HepG2 (cell line): Measurements from ENCODE around the gene PSMD12. TPM values are rescaled to one million over a fixed set of nuclear protein-coding genes. Genes with fewer than 3 reads are reported as not detected.
A peak's percentile ranks its signal among the peaks of the same experiment; 100 is the strongest.

Experiments used
- BHLHE40 ChIP-seq: IDR thresholded peaks from 2 replicates; pipeline ENCODE4 v1.6.1; 2011; ENCODE audit warnings: low read length, improper control_type of control experiment
- EED ChIP-seq: sonication (generic); formaldehyde crosslinking; IDR thresholded peaks from 2 replicates; pipeline ENCODE4 v1.5.0; 2020; ENCODE audit warnings: mild to moderate bottlenecking, missing genetic modification reagents
- HOXD1 ChIP-seq: sonication (generic); formaldehyde crosslinking; IDR thresholded peaks from 2 replicates; pipeline ENCODE4 v1.5.0; 2020; ENCODE audit warnings: missing genetic modification reagents
- NFIC ChIP-seq: IDR thresholded peaks from 2 replicates; pipeline ENCODE4 v1.6.1; 2012; ENCODE audit warnings: mild to moderate bottlenecking, low read length, inconsistent platforms
- PATZ1 ChIP-seq: sonication (generic); formaldehyde crosslinking; IDR thresholded peaks from 2 replicates; pipeline ENCODE4 v1.4.0; 2020; ENCODE audit warnings: missing genetic modification reagents
- PHF5A ChIP-seq: IDR thresholded peaks from one replicate; pipeline ENCODE4 v1.6.1; 2018; ENCODE audit warnings: low read depth, missing genetic modification reagents; ENCODE audit not compliant: unreplicated experiment
- PHF8 ChIP-seq: sonication (generic); formaldehyde crosslinking; IDR thresholded peaks from 2 replicates; pipeline ENCODE4 v1.5.0; 2020; ENCODE audit warnings: missing genetic modification reagents
- RARG ChIP-seq: sonication (generic); formaldehyde crosslinking; IDR thresholded peaks from 2 replicates; pipeline ENCODE4 v1.4.0; 2020; ENCODE audit warnings: low read depth, mild to moderate bottlenecking, missing genetic modification reagents
- TARDBP ChIP-seq: sonication (generic); formaldehyde crosslinking; IDR thresholded peaks from 2 replicates; pipeline ENCODE4 v1.8.0; 2022; ENCODE audit warnings: mild to moderate bottlenecking, missing genetic modification reagents
- ZBTB26 ChIP-seq: IDR thresholded peaks from 2 replicates; pipeline ENCODE4 v1.6.1; 2016; ENCODE audit warnings: missing compliant biosample characterization, missing genetic modification reagents, borderline replicate concordance
- ZNF10 ChIP-seq: sonication (generic); formaldehyde crosslinking; IDR thresholded peaks from 2 replicates; pipeline ENCODE4 v1.4.0; 2020; ENCODE audit warnings: mild to moderate bottlenecking, low read depth, missing genetic modification reagents, borderline replicate concordance
- ZNF350 ChIP-seq: sonication (generic); formaldehyde crosslinking; IDR thresholded peaks from 2 replicates; pipeline ENCODE4 v1.4.0; 2020; ENCODE audit warnings: mild to moderate bottlenecking, low read depth, missing genetic modification reagents, borderline replicate concordance
- ZNF710 ChIP-seq: sonication (generic); formaldehyde crosslinking; IDR thresholded peaks from 2 replicates; pipeline ENCODE4 v1.5.0; 2020; ENCODE audit warnings: mild to moderate bottlenecking, missing genetic modification reagents, borderline replicate concordance
- ZSCAN29 ChIP-seq: sonication (generic); formaldehyde crosslinking; conservative IDR thresholded peaks from 2 replicates; pipeline ENCODE4 v1.4.0; 2020; ENCODE audit warnings: mild to moderate bottlenecking, missing genetic modification reagents
- polyA plus RNA-seq, 8 experiments: library from polyadenylated mRNA; depleted of rRNA in 3 of 8; stranded (reverse) in 7 of 8; unstranded in 1 of 8; fragments of >200 nt; fragmentation: Illumina TruSeq in 4 of 8; extraction: Trizol in 4 of 8; gene quantifications; 2 replicates each; pipeline versions ENCODE4 v1.2.1 to v1.2.3, GENCODE V29; 2011 to 2016; ENCODE audit warnings: low read depth in 4 of 8, missing spikeins in 1 of 8, mixed read lengths in 1 of 8; ENCODE audit not compliant: insufficient read depth in 1 of 8
- total RNA-seq, 5 experiments: library from RNA; depleted of rRNA; stranded (reverse); fragments of >200 nt; fragmentation: Illumina TruSeq; extraction: Trizol; gene quantifications; 2 replicates each; pipeline ENCODE4 v1.2.3, GENCODE V29; 2016; ENCODE audit warnings: low read depth in 1 of 5
- TF ChIP-seq, protein P1 (sequence below): sonication (generic); formaldehyde crosslinking; IDR thresholded peaks from 2 replicates; pipeline ENCODE4 v1.5.0; 2020; ENCODE audit warnings: missing genetic modification reagents
- TF ChIP-seq, protein P2 (sequence below), 2 experiments: sonication (generic) in 1 of 2; formaldehyde crosslinking in 1 of 2; IDR thresholded peaks; 2 replicates each; pipeline versions ENCODE4 v1.4.0 to v1.6.1; 2016 to 2020; ENCODE audit warnings: borderline replicate concordance in 1 of 2, low read depth in 1 of 2, mild to moderate bottlenecking in 1 of 2, missing genetic modification reagents in 1 of 2

Gene PSMD12
- total and polyA plus RNA-seq, 2 of the 13 experiments (the other 11 are each of a cell fraction or from before 2014, with no cell fraction given), result 27.4 to 71.7 TPM

GRCh38 chr17:67374329-67375053 is 8.1 kb upstream of the PSMD12 start (continued):
- TF ChIP-seq ZBTB26 (CRISPR knock-in tag) (0 out of 2 replicates have a peak, but pooled peaks have one; percentile 23), RARG (CRISPR knock-in tag) (no peak), PHF8 (CRISPR knock-in tag) (no peak), ZNF10 (CRISPR knock-in tag) (no peak), TARDBP (CRISPR knock-in tag) (peak; percentile 45; the same call in 1 of the 2 replicates), BHLHE40 (0 out of 2 replicates have a peak, but pooled peaks have one; percentile 12), NFIC (no peak), ZNF350 (CRISPR knock-in tag) (peak; percentile 39; the same call in 1 of the 2 replicates), PHF5A (CRISPR knock-in tag) (no peak), PATZ1 (peak; percentile 92), ZSCAN29 (CRISPR knock-in tag) (no peak), ZNF710 (CRISPR knock-in tag) (no peak), HOXD1 (CRISPR knock-in tag) (no peak), EED (no peak)
- TF ChIP-seq, protein P1, sequence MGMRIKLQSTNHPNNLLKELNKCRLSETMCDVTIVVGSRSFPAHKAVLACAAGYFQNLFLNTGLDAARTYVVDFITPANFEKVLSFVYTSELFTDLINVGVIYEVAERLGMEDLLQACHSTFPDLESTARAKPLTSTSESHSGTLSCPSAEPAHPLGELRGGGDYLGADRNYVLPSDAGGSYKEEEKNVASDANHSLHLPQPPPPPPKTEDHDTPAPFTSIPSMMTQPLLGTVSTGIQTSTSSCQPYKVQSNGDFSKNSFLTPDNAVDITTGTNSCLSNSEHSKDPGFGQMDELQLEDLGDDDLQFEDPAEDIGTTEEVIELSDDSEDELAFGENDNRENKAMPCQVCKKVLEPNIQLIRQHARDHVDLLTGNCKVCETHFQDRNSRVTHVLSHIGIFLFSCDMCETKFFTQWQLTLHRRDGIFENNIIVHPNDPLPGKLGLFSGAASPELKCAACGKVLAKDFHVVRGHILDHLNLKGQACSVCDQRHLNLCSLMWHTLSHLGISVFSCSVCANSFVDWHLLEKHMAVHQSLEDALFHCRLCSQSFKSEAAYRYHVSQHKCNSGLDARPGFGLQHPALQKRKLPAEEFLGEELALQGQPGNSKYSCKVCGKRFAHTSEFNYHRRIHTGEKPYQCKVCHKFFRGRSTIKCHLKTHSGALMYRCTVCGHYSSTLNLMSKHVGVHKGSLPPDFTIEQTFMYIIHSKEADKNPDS (CRISPR knock-in tag), result no peak
- TF ChIP-seq, protein P2, sequence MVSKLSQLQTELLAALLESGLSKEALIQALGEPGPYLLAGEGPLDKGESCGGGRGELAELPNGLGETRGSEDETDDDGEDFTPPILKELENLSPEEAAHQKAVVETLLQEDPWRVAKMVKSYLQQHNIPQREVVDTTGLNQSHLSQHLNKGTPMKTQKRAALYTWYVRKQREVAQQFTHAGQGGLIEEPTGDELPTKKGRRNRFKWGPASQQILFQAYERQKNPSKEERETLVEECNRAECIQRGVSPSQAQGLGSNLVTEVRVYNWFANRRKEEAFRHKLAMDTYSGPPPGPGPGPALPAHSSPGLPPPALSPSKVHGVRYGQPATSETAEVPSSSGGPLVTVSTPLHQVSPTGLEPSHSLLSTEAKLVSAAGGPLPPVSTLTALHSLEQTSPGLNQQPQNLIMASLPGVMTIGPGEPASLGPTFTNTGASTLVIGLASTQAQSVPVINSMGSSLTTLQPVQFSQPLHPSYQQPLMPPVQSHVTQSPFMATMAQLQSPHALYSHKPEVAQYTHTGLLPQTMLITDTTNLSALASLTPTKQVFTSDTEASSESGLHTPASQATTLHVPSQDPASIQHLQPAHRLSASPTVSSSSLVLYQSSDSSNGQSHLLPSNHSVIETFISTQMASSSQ (IDR thresholded peaks at IDR 0.05; ENCODE audit: low read depth), result no peak
- TF ChIP-seq, protein P2 (CRISPR knock-in tag; IDR thresholded peaks at IDR 0.05; ENCODE audit: borderline replicate concordance), result no peak
